Upper lobe of right lung (tissue), 1 donor: ENCODE data around the gene PGGHG. TPM values are rescaled to one million over a fixed set of nuclear protein-coding genes. Genes with fewer than 3 reads are reported as not detected.
A peak's percentile ranks its signal among the peaks of the same experiment; 100 is the strongest.
"Not testable (repeated sequence)": the region's sequence is repeated elsewhere in the genome, so short reads cannot be mapped to it uniquely, and the experiment has no call there.

Experiments
- ATAC-seq: fragments of 200-7000 bp; cut with Tn5 transposase; one replicate; pipeline ENCODE4 v1.9.1; 2020; ENCODE audit warnings: mild to moderate bottlenecking, moderate library complexity
- DNase-seq: peaks from one replicate; pipeline ENCODE4 v3.0.0-alpha.2; 2020
- H3K27ac ChIP-seq: fragments of 200-600 bp; one replicate; pipeline ENCODE4 v1.8.0; 2022
- H3K27me3 ChIP-seq: fragments of 200-600 bp; one replicate; pipeline ENCODE4 v1.8.0; 2022; ENCODE audit warnings: mild to moderate bottlenecking
- H3K36me3 ChIP-seq: fragments of 200-600 bp; one replicate; pipeline ENCODE4 v1.8.0; 2022
- H3K4me1 ChIP-seq: fragments of 200-600 bp; one replicate; pipeline ENCODE4 v1.8.0; 2022
- H3K4me3 ChIP-seq: fragments of 200-600 bp; one replicate; pipeline ENCODE4 v1.8.0; 2022; ENCODE audit warnings: mild to moderate bottlenecking
- H3K9me3 ChIP-seq: fragments of 200-600 bp; one replicate; pipeline ENCODE4 v1.8.0; 2022
- intact Hi-C: fragments of 100-400 bp; cut with DNase I; formaldehyde crosslinking; loops from one replicate; pipeline ENCODE4 v1.11.0; 2022
- total RNA-seq: library from RNA; stranded (reverse); fragmentation: NEBNext Ultra II Directional; extraction: Animal tissue kit (Norgen Biotek cat#: 25700); gene quantifications from one replicate; pipeline ENCODE4 v1.2.1, GENCODE V29; 2021
- TF ChIP-seq, protein P1 (sequence below): fragments of 200-600 bp; IDR thresholded peaks from one replicate; pipeline ENCODE4 v1.8.0; 2022; ENCODE audit warnings: antibody characterized with exemption
- donor health status: DM: no; HTN: yes; CAD: no; lungs with severe emphysema.

PGGHG gene
- total RNA-seq, 1 donor from 2014 or later = 105 TPM

DNA sequence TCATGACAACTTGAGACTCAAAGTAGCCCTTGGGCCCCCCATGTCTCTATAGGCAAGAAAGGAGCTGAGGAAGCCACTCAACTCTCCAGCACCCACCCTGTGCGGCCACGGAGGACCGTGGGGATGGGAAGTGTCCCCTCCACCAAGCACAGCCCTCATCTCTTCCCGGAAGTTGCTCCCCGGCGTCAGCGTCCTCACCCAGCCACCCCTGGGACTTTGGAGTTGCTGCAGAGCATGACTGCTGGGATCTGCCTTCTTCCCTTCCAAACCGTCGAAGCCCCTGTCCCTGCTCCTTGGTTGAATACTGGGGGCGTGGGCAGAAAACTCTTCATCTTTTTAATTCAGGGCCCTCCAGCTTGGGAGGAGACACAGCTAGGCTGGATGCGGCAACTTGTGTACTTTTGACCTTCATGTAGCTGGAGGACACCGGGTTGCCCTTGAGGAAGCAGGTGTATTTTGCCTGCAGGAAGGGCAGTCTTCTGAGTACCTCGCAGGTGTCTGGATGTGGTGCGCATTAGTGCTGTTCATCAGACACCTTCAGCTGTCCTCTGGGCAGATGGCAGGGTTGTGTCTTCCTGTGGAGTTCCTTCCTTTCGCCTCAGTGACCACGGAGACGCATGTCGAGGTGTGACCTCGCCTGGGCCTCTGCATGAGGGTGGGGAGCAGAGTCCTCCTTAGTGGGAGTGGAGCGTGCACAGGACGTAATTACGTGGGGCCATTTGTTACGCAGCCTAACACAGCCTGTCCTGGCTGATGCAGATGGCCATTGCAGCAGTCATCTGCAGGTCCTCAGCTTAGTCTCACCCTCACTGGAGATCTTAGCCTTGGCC is 43.9 kb downstream of the PGGHG start:
- no peaks in the 10 kb centered on the region for H3K9me3 ChIP-seq
- peaks cover 20% of the 10 kb centered on the region for H3K4me1 ChIP-seq
- no peak overlapping the region for H3K4me3 ChIP-seq
- TF ChIP-seq, protein P1, sequence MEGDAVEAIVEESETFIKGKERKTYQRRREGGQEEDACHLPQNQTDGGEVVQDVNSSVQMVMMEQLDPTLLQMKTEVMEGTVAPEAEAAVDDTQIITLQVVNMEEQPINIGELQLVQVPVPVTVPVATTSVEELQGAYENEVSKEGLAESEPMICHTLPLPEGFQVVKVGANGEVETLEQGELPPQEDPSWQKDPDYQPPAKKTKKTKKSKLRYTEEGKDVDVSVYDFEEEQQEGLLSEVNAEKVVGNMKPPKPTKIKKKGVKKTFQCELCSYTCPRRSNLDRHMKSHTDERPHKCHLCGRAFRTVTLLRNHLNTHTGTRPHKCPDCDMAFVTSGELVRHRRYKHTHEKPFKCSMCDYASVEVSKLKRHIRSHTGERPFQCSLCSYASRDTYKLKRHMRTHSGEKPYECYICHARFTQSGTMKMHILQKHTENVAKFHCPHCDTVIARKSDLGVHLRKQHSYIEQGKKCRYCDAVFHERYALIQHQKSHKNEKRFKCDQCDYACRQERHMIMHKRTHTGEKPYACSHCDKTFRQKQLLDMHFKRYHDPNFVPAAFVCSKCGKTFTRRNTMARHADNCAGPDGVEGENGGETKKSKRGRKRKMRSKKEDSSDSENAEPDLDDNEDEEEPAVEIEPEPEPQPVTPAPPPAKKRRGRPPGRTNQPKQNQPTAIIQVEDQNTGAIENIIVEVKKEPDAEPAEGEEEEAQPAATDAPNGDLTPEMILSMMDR = no peak
- H3K36me3 ChIP-seq = no peaks in the 10 kb centered on the region
- no peaks in the 10 kb centered on the region for H3K27me3 ChIP-seq
- intact Hi-C loops = no loop called here
- ATAC-seq (no peak), DNase-seq (no peak)
- H3K27ac ChIP-seq = no peak overlapping the region

DNA sequence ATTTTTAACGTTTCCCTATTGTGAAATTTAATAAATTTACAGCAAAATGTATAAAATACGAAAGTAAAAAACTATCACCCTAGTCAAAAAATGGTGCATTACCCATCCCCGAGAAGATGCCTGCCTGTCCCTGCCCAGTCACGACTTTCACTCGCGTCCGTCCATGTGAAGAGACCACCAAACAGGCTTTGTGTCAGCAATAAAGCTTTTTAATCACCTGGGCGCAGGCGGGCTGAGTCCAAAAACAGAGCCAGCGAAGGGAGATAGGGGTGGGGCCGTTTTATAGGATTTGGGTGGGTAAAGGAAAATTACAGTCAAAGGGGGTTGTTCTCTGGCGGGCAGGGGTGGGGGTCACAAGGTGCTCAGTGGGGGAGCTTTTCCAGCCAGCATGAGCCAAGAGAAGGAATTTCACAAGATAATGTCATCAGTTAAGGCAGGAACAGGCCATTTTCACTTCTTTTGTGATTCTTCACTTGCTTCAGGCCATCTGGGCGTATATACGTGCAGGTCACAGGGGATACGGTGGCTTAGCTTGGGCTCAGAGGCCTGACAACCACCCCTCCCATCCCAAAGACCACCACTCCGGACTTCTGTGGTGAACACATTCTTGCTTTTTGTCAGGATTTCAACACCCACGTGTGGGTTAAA is 44.8 kb downstream of the PGGHG start:
- ATAC-seq, intact Hi-C loops, DNase-seq, H3K27me3 ChIP-seq, H3K4me3 ChIP-seq, H3K27ac ChIP-seq, H3K36me3 ChIP-seq, H3K9me3 ChIP-seq: not testable (repeated sequence)
- H3K4me1 ChIP-seq = peaks cover 16% of the 10 kb centered on the region

DNA sequence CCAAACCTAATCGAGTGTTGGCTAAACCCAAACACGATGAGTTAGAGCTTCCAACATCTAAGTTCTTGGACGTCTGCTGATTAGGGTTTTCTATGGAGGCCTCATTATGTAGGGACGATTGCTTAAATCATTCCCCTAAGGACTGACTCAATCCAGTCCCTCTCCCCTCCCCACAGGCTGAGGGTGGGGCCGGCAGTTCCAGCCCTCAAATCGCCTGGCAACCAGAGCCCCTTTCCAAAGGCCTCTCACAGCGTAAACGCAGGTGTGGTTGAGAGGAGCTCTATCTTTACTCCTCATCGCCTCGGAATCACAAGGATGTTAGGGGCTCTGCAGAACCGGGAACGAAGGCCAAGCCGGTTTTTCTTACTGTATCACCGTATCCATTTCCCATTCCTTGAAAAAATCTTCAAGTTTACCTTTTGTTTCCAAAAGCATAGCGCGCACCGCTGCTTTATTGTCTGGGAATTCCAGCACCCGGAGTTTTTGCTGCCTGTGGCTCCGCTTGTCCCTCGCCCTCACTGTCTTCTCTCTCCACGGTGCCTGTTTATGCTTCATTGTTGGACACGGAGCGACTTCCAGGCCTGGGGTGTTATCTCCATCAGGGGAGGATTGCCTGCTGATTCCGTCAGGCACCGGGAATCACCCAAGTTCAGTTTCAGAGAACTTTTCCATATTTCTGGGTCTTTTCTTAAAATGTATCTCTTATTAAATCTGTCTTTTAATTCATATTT is 45.5 kb downstream of the PGGHG start:
- no peaks in the 10 kb centered on the region for H3K9me3 ChIP-seq
- peaks cover 16% of the 10 kb centered on the region for H3K4me1 ChIP-seq
- TF ChIP-seq, protein P1 = no peak
- H3K27ac ChIP-seq = no peak overlapping the region
- intact Hi-C loops = no loop called here
- H3K27me3 ChIP-seq = no peaks in the 10 kb centered on the region
- no peaks in the 10 kb centered on the region for H3K36me3 ChIP-seq
- DNase-seq = no peak
- ATAC-seq = peak; percentile 31
- H3K4me3 ChIP-seq = no peak overlapping the region

DNA sequence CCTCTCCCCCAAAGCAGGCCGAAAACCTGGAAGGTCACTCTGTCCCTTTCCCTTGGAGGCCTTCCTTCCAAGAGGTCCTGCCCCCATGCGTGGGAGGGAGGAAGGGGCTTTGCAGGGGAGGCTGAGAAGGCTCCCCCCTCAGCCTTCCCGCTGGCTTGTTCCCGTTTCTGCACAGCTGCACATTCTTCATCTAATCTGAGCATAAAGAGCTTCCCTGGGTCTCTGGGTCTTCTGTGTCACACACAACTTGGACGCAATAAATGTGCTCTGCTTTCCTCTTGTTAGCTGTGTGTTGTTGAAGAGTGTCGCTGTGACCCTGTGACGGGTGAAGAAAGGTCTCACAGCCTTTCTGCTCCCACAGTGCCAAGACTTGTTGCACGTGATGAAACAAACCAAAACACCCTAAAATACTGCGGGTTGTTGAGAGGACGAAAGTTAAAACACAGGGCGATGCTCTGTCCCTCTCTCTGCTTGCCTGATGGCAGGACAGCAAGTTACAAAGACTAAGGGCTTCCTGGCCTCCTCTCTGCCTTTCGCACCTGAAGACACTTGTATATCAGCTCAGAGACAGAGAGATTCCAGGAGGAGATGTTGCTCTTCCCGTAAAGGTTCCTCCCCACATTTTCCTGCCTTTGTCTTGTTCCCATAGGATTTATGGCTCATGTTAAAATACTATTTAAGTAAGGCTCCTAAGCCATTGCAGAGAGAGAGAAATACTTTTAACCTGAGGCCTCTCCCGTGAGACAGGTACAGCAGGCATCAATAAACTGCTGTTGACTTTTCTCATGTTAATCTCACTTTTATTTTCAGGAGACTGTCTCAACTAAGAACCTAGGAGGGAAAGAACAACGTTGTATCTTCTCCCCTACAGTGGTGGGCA is 47.1 kb downstream of the PGGHG start:
- TF ChIP-seq, protein P1 = no peak
- DNase-seq = no peak

DNA sequence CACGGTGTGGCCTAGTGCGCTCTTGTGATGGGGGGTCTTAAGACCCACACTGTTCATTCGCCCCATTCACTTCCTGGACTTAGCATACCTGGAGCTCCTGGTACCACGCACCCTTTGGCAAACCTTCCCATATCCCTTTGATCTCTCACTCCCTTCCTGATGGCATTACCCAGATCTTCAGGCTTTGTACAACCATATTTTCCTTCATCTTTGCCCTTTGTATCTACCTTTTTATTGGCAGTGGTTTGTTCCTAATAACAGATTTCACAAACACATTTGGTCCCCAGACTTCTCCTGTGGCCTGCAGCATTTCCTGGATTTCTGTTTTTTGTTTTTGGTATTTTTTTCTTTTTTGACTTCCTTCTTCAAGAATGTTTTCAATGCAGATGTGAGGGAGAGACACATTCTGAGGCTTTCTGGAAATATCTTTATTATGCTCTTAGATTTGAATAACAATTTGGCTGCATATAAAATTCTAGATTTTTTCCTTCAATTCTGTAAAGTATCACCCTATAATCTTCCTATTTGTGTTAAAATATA is 47.8 kb downstream of the PGGHG start:
- DNase-seq = no peak
- TF ChIP-seq, protein P1 = no peak
- Histone ChIP-seq H3K4me3 (no peak overlapping the region), H3K9me3 (no peaks in the 10 kb centered on the region), H3K27me3 (no peaks in the 10 kb centered on the region), H3K36me3 (no peaks in the 10 kb centered on the region), H3K27ac (peak overlapping the region; percentile 73), H3K4me1 (peaks cover 16% of the 10 kb centered on the region)
- no peak for ATAC-seq
- intact Hi-C loops = no loop called here

More for the DNA sequence above, 47.1 kb downstream of the PGGHG start:
- peak overlapping the region; percentile 73 for H3K27ac ChIP-seq
- ATAC-seq = peak; percentile 45
- intact Hi-C loops = no loop called here
- H3K27me3 ChIP-seq = no peaks in the 10 kb centered on the region
- H3K9me3 ChIP-seq = no peaks in the 10 kb centered on the region
- H3K4me3 ChIP-seq = no peak overlapping the region
- no peaks in the 10 kb centered on the region for H3K36me3 ChIP-seq
- peaks cover 16% of the 10 kb centered on the region for H3K4me1 ChIP-seq
